Loucy (cell line): Measurements from ENCODE around the gene CDKN2B-AS1.

Experiments
- H2AFZ ChIP-seq: fragments of 200-600 bp; sonication (generic); 2 replicates; pipeline ENCODE4 v1.6.0; 2016; ENCODE audit warnings: antibody characterized with exemption, mild to moderate bottlenecking, low read length, moderate library complexity
- H3F3A ChIP-seq: fragments of 200-600 bp; 2 replicates; pipeline ENCODE4 v1.6.0; 2016; ENCODE audit warnings: antibody characterized with exemption, low read depth, mild to moderate bottlenecking
- H3K27me3 ChIP-seq: fragments of 200-600 bp; sonication (generic); 2 replicates; pipeline ENCODE4 v1.6.1; 2014; ENCODE audit warnings: low read length, mild to moderate bottlenecking; ENCODE audit not compliant: insufficient read depth, poor library complexity, severe bottlenecking
- H3K36me3 ChIP-seq: fragments of 200-600 bp; sonication (generic); 2 replicates; pipeline ENCODE4 v1.6.1; 2016; ENCODE audit warnings: low read length; ENCODE audit not compliant: insufficient read depth
- H3K4me1 ChIP-seq: fragments of 200-600 bp; sonication (generic); 2 replicates; pipeline ENCODE4 v1.5.1; 2014; ENCODE audit warnings: low read length, mild to moderate bottlenecking; ENCODE audit not compliant: insufficient read depth, poor library complexity, severe bottlenecking
- H3K4me2 ChIP-seq: fragments of 200-600 bp; sonication (generic); 2 replicates; pipeline ENCODE4 v1.6.0; 2014; ENCODE audit warnings: antibody characterized with exemption, low read length, low read depth, mild to moderate bottlenecking; ENCODE audit not compliant: poor library complexity, severe bottlenecking
- H3K4me3 ChIP-seq: fragments of 200-600 bp; sonication (generic); 2 replicates; pipeline ENCODE4 v1.5.1; 2014; ENCODE audit warnings: low read length, mild to moderate bottlenecking, mixed read lengths; ENCODE audit not compliant: poor library complexity, severe bottlenecking
- H3K79me2 ChIP-seq: fragments of 200-600 bp; sonication (generic); 2 replicates; pipeline ENCODE4 v1.6.1; 2014; ENCODE audit warnings: low read length; ENCODE audit not compliant: insufficient read depth
- H3K9ac ChIP-seq: fragments of 200-600 bp; sonication (generic); 2 replicates; pipeline ENCODE4 v1.6.0; 2014; ENCODE audit warnings: mild to moderate bottlenecking, low read depth, low read length, moderate library complexity; ENCODE audit not compliant: poor library complexity, severe bottlenecking
- H3K9me2 ChIP-seq: fragments of 200-600 bp; sonication (generic); replicated peaks from 2 replicates; pipeline ENCODE4 v1.6.1; 2016; ENCODE audit warnings: low read depth, low read length, mixed read lengths
- H3K9me3 ChIP-seq: fragments of 200-600 bp; sonication (generic); 2 replicates; pipeline ENCODE4 v1.6.1; 2014; ENCODE audit warnings: mild to moderate bottlenecking, antibody characterized with exemption, low read length, low read depth; ENCODE audit not compliant: insufficient read depth
- H4K20me1 ChIP-seq: fragments of 200-600 bp; sonication (generic); 2 replicates; pipeline ENCODE4 v1.6.0; 2014; ENCODE audit warnings: antibody characterized with exemption, low read length, mild to moderate bottlenecking; ENCODE audit not compliant: insufficient read depth, poor library complexity, severe bottlenecking
- CTCF ChIP-seq: fragments of 200-600 bp; sonication (generic); conservative IDR thresholded peaks from 2 replicates; pipeline ENCODE4 v1.5.1; 2014; ENCODE audit warnings: mild to moderate bottlenecking, antibody characterized with exemption, low read length
- EZH2phosphoT487 ChIP-seq: fragments of 200-600 bp; IDR thresholded peaks from 2 replicates; pipeline ENCODE4 v1.6.1; 2018; ENCODE audit warnings: antibody characterized with exemption, mild to moderate bottlenecking, moderate library complexity, borderline replicate concordance

Gene CDKN2B-AS1

GRCh38 chr9:22108581-22109370, 114.2 kb downstream of the CDKN2B-AS1 start:
- H3K4me2 ChIP-seq, result no peak overlapping the region
- no peak overlapping the region for H3K9ac ChIP-seq
- peaks cover 6% of the 10 kb centered on the region for H3K4me1 ChIP-seq
- H3K27me3 ChIP-seq, result no peaks in the 10 kb centered on the region
- H4K20me1 ChIP-seq, result no peaks in the 10 kb centered on the region
- no peaks in the 10 kb centered on the region for H3K79me2 ChIP-seq
- no peak for TF ChIP-seq CTCF
- TF ChIP-seq EZH2phosphoT487, result no peak
- no peaks in the 10 kb centered on the region for H3K9me2 ChIP-seq
- no peaks in the 10 kb centered on the region for H3F3A ChIP-seq
- no peaks in the 10 kb centered on the region for H3K9me3 ChIP-seq
- H3K4me3 ChIP-seq, result no peak overlapping the region
- no peaks in the 10 kb centered on the region for H3K36me3 ChIP-seq
- no peak overlapping the region for H2AFZ ChIP-seq

GRCh38 chr9:22111176-22111953, 116.8 kb downstream of the CDKN2B-AS1 start:
- H3K36me3 ChIP-seq, result no peaks in the 10 kb centered on the region
- no peaks in the 10 kb centered on the region for H4K20me1 ChIP-seq
- H3K27me3 ChIP-seq, result no peaks in the 10 kb centered on the region
- no peaks in the 10 kb centered on the region for H3K79me2 ChIP-seq
- no peaks in the 10 kb centered on the region for H3K9me2 ChIP-seq
- H3K9me3 ChIP-seq, result no peaks in the 10 kb centered on the region
- TF ChIP-seq CTCF (no peak), EZH2phosphoT487 (no peak)
- no peak overlapping the region for H3K9ac ChIP-seq
- no peak overlapping the region for H3K4me3 ChIP-seq
- H2AFZ ChIP-seq, result no peak overlapping the region
- no peaks in the 10 kb centered on the region for H3F3A ChIP-seq
- H3K4me2 ChIP-seq, result no peak overlapping the region
- peaks cover 6% of the 10 kb centered on the region for H3K4me1 ChIP-seq

- no peaks in the 10 kb centered on the region for H3K9me3 ChIP-seq
- no peak overlapping the region for H3K9ac ChIP-seq
- no peaks in the 10 kb centered on the region for H3K9me2 ChIP-seq
- TF ChIP-seq CTCF (no peak), EZH2phosphoT487 (no peak)
- no peaks in the 10 kb centered on the region for H4K20me1 ChIP-seq
- H3K4me1 ChIP-seq, result peaks cover 3% of the 10 kb centered on the region
- H3K36me3 ChIP-seq, result no peaks in the 10 kb centered on the region
- H2AFZ ChIP-seq, result no peak overlapping the region
- no peak overlapping the region for H3K4me2 ChIP-seq
- no peaks in the 10 kb centered on the region for H3K79me2 ChIP-seq
- no peaks in the 10 kb centered on the region for H3K27me3 ChIP-seq
- H3F3A ChIP-seq, result no peaks in the 10 kb centered on the region
- no peak overlapping the region for H3K4me3 ChIP-seq
Observed at GRCh38 chr9:22111954-22112247, 117.3 kb downstream of the CDKN2B-AS1 start.
